CD4-positive, alpha-beta T cell treated with Interleukin-6 for 4 hours (primary cell): Measurements from ENCODE around the gene RBBP9.
"Not testable (repeated sequence)": the region's sequence is repeated elsewhere in the genome, so short reads cannot be mapped to it uniquely, and the experiment has no call there.

Experiments used
- DNase-seq: peaks from one replicate; pipeline ENCODE4 v3.0.0-alpha.2; 2020; ENCODE audit warnings: mixed read lengths

Gene RBBP9

DNA sequence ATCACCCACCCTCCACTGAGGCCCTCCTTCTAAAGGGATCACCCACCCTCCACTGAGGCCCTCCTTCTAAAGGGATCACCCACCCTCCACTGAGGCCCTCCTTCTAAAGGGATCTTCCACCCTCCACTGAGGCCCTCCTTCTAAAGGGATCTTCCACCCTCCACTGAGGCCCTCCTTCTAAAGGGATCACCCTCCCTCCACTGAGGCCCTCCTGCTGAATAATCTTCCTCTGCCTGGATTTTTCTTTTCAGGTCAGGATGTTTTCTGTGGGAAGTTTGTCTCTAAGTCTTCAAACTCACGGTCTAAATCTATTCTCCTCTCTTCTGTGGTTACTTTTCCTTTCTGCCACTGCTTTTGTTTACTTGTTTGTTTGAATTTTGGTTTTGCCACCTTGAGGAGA, 4.6 kb upstream of the RBBP9 start:
- DNase-seq: not testable (repeated sequence)

DNA sequence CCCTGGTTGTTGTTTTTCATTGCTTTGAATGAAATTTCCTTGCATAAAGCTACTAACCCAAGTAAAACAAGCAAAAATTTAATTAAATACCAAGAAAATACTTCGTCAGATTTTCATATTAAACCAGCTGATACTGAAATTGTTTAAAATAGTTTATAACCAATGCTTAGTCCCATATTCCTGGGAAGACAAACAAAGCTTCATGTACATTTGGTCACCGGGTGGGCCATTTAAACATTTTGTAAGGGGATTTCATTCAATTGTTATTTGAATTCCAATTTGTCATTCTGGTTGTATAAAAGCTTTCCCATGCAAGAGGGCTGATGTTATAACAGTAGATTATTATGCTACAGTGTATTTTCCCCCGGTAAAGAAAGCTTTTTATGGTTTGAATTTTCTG, 578 bp upstream of the RBBP9 start:
- DNase-seq: no peak

DNA sequence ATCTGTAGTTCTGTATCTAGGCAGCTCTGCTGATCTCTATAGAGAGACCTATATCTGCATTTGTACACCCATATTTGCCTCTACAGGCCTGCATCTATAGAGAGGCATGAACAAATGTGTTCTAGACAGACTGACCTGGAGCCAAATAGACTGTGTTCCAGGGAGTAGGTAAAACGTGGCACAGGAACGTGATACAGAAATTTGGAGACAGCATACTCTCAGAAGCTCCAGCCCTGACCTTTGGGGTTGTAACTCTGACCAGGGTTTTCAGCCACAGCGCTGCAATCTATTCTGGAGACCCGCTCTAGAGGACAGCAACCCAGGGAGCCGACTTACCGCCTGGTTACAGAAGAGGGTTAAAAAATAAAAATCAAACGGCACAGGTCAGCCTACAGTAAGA, 983 bp downstream of the RBBP9 start:
- no peak for DNase-seq

DNA sequence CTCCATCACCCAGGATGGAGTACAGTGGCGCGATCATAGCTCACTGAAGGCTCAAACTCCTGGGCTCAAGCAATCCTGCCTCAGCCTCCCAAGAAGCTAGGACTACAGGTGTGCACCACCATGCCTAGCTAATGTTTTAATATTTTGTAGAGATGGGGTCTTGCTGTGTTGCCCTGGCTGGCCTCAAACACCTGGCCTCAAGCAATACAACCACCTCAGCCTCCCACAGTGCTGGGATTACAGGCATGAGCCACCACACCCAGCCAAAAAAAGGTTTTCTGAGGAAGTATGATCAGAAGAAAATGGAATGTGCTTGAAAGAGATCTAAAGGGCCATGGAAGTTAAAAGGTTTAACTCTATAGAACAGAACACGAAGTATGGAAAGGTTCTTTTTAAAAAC, 8.7 kb downstream of the RBBP9 start:
- no peak for DNase-seq

DNA sequence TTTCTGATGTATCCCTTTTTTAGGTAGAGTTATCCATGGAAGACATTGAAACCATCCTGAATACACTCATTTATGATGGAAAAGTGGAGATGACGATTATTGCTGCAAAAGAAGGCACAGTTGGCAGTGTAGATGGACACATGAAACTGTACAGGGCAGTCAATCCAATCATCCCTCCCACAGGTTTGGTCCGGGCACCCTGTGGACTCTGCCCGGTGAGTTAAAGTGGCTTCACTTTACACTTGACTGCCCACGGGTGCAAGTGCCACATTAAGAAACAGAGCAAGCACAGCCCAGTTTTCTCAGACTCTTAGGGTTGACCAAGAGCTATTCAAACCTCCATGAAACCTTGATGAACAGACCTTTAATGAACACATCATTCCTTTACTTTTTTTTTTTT, 15.4 kb downstream of the RBBP9 start:
- DNase-seq: no peak

DNA sequence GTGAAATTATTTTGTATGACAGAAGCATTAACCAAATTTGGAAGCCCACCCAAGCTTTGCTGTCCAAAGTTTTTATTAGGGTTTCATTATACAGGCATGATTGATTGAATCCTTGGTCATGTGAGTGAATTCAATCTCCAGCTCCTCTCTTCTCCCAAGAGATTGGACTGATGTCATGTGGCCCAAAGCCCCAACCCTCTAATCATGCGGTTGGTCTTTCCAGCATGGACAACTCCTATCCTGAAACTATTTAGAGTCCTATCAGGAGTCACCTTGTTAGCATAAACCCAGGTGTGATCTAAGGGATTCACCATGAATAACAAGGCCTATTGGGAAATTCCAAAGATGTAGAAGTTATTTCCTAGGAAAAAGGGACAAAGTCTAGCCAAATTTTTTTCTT, 19.2 kb downstream of the RBBP9 start:
- DNase-seq: no peak

DNA sequence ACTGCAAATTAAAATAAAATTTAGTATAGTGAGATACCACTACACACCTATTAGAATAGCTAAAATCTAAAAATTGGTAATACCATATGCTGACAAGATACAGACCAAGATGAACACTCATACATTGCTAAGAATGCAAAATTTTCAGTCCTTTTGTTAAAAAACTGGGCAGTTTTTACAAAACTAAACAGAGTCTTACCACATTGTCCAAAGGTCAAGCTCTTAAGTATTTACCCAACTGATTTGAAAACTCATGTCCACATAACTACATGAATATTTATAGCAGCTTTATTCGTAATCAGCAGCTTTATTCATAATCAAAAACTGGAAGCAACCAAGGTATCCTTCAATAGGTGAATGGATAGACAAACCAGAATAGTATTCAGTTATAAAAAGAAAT, 19.8 kb downstream of the RBBP9 start:
- DNase-seq: no peak

DNA sequence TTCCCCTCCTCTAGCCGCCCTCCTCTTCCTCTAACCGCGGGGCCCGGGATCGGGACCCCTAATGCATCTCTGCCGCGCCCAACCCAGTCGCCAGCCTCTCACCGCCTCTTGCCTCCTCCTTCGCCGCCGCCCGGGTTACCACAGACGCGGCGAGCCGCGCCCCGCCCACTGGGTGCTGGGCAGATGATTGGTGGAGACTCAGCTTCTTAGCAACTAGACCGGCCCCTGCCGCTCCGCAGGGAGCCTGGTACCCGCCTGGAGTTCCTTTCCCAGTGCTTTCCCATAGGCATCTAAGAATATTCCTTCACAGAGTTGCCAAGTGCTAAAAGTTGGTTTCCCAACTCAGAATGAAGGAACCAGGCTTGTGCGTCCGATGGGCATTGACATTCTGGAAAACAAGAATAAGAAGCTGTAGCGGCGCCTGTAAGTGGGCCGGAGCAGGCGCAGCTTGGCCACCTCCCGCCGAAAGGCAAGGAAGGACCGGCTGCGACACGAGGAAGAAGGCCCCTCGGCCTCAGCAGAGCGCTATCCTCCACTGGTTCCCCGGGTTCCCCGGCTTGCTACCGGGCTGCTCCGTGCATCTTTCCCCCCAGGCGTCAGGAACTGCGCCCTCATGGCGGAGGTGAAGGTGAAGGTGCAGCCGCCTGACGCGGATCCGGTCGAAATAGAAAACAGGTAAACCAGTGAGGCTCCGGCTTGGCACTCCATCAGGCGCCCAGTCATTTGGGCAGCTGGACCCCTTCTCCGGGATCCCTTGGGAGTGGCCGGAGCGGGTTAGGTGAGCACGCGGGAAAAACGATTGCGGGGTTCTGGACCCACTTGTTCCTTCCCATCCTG, 29.9 kb downstream of the RBBP9 start, which contains the start of the genes DZANK1 and POLR3F:
TSS of gene DZANK1 (minus strand) at position 137 of the 837 bp plus-strand sequence. CDS start 1,672 bp downstream, outside the sequence.
TSS of gene POLR3F (plus strand) at position 497 of the 837 bp plus-strand sequence. CDS start at position 614, 117 bp downstream.
- DNase-seq: peak; percentile 94

DNA sequence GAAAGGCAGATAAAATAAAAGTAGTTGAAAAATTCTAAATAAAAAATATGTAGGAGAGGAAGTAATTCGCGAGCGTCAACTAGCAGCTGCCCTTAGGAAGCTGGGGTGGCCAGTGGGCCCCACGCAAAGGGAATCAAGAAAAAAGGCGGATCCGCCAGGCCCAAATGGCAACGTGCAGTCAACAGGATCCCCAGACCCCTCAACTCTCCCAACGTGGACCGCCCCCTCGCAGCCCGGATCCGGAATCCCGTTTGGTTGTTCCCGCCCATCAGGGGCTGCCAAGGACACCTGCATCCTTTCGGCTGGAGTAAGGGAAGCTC, 30.5 kb downstream of the RBBP9 start:
- no peak for DNase-seq

DNA sequence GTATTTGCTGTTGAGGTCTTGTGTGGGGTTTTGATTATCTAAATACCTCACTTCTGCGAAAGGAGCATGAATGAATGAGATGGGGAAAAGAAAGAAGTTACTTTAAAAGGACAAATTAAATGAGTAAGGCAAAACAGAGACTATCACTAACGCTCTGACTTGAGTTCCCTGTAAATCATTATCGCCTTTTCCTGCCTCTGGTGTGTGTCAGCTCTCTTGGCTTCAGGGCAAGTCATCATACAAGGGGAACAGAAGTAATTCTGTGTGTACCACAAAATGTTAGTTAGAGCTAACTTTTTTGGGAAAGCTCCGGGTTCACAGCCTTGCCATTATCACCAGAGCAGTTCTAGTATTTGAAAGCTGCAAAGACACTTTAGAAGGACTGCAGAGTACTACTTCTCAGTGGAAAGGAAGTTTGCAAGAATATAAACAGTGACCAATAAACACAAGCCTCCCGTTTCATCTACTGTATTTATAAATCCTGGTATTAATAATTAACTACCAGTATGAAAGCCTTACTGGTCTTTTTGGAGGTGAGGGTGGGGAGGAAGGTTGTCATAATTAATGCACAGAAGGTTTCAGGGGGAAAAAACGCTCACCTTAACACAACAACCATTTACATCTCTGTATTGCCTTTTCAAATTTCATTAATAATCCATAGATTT, 31.4 kb downstream of the RBBP9 start:
- DNase-seq: no peak

DNA sequence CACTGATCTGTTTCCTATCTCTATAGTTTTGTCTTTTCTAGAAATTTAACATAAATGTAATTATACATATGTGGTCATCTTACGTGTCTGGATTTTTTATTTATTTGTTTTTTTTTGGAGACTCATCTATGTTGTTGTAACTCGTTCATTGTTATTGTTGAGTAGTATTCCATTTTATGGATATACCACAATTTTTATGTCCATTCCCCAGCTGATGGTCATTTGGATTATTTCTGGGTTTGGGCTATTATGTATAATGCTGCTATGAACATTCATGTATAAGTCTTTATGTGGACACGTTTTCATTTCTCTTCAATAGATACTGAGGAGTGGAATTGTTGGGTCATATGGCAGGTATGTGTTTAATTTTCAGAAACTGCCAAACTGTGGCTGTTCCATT, 40.4 kb downstream of the RBBP9 start:
- no peak for DNase-seq

DNA sequence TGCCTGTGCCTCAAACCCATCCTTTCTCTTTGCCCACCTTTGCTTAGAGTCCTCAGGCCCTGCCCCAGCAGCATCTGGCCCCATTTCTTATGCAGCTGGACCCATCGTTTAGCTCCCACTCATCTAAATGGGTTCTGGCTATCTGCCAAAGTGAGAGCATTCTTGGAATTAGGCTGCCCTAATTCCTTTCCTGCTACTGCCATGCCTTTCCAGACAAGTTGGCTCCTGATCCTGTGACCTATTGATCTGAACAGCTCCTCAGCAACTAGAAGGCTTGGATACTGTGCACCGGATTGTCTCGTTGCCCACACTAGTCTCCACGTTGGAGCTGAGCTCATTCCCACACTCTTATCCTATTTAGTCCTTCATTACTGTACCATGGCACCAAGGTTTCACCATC, 53.1 kb downstream of the RBBP9 start:
- no peak for DNase-seq

DNA sequence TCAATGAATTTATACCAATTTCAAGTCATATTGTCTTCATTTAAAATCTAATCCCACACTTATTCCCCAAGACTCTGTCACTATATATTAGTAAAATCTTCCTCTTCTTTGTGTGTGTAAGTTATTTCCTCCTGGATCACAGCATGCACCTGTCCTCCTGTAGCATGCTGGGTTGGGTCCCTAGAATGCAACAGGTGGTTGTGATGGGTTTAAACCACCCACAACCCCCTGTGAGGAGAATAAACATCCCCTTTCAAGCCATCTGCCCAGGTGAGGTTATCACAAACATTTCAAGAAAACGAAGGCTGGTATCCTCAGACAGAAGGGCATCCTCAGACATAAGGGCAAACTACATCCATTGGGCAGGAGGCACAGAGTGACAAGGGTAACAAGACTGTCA, 56.6 kb downstream of the RBBP9 start:
- DNase-seq: no peak

DNA sequence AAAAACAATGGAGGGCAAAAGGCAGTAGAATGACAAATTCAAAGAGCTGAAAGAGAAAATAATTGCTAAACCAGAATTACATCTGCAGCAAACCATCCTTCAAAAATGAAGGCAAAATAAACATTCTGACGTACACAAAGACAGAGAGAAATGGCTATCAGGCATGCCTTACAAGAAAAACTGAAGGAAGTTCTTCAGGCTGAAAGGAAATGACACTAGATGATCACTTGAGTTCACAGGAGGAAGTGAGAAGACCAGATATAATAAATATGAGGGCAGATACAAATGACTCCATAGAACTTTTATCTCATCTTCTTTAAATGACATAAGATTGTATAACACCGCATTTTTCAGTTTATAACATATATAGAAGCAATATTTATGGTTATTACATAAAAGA, 60.2 kb downstream of the RBBP9 start:
- no peak for DNase-seq
